Keratinocyte (primary cell): ENCODE measurements around the gene LAMA3. TPM values are rescaled to one million over a fixed set of nuclear protein-coding genes. Genes with fewer than 3 reads are reported as not detected.

ENCODE experiments used
- DNase-seq: peaks from one replicate; pipeline ENCODE4 v3.0.0-alpha.2; 2011; ENCODE audit warnings: low read depth, missing footprints, low spot score
- FAIRE-seq: peaks from 2 replicates; lab custom pipeline; 2011; peaks lifted over from hg19 to GRCh38; lab: Jason Lieb, UNC
- H2AFZ ChIP-seq: 2 replicates; pipeline ENCODE4 v1.6.0; 2012; ENCODE audit warnings: low read length, control low read depth, inconsistent platforms; ENCODE audit not compliant: control insufficient read depth
- H3K27ac ChIP-seq: 2 replicates; pipeline ENCODE4 v1.5.1; 2011; ENCODE audit warnings: low read length; ENCODE audit not compliant: control insufficient read depth, insufficient read depth
- H3K27me3 ChIP-seq: 3 replicates; pipeline ENCODE4 v1.6.0; 2011; ENCODE audit warnings: low read length; ENCODE audit not compliant: control insufficient read depth, insufficient read depth; ENCODE audit errors: extremely low read depth
- H3K36me3 ChIP-seq, 2 experiments: 2 replicates in 1 of 2; 3 replicates in 1 of 2; pipeline ENCODE4 v1.5.1; 2011; ENCODE audit warnings: low read length in 2 of 2, mild to moderate bottlenecking in 1 of 2; ENCODE audit not compliant: control insufficient read depth in 2 of 2, insufficient read depth in 2 of 2; ENCODE audit errors: extremely low read depth in 1 of 2
- H3K4me1 ChIP-seq: 3 replicates; pipeline ENCODE4 v1.5.1; 2011; ENCODE audit warnings: low read length; ENCODE audit not compliant: control insufficient read depth, insufficient read depth; ENCODE audit errors: extremely low read depth
- H3K4me2 ChIP-seq: 3 replicates; pipeline ENCODE4 v1.6.0; 2011; ENCODE audit warnings: low read depth, low read length; ENCODE audit not compliant: control insufficient read depth, insufficient read depth; ENCODE audit errors: extremely low read depth
- H3K4me3 ChIP-seq, 3 experiments: fragments of 200-600 bp in 1 of 3; sonication (generic) in 1 of 3; 2 replicates in 2 of 3; 3 replicates in 1 of 3; pipeline ENCODE4 v1.5.1; 2011 to 2016; ENCODE audit warnings: low read length in 3 of 3, mild to moderate bottlenecking in 3 of 3, control low read depth in 2 of 3, inconsistent platforms in 1 of 3, low read depth in 1 of 3, mixed read lengths in 1 of 3, mixed run types in 1 of 3, moderate library complexity in 1 of 3; ENCODE audit not compliant: control insufficient read depth in 2 of 3, insufficient read depth in 2 of 3; ENCODE audit errors: extremely low read depth in 1 of 3
- H3K79me2 ChIP-seq: 2 replicates; pipeline ENCODE4 v1.6.0; 2012; ENCODE audit warnings: low read length; ENCODE audit not compliant: control insufficient read depth, insufficient read depth
- H3K9ac ChIP-seq: 3 replicates; pipeline ENCODE4 v1.6.0; 2011; ENCODE audit warnings: low read length; ENCODE audit not compliant: control insufficient read depth, insufficient read depth; ENCODE audit errors: extremely low read depth
- H3K9me1 ChIP-seq: 3 replicates; pipeline ENCODE4 v1.6.0; 2011; ENCODE audit warnings: low read length; ENCODE audit not compliant: control insufficient read depth, insufficient read depth; ENCODE audit errors: extremely low read depth
- H3K9me3 ChIP-seq: 2 replicates; pipeline ENCODE4 v1.5.1; 2012; ENCODE audit warnings: low read depth, low read length; ENCODE audit not compliant: control insufficient read depth
- H4K20me1 ChIP-seq: 3 replicates; pipeline ENCODE4 v1.6.0; 2011; ENCODE audit warnings: low read length; ENCODE audit not compliant: control insufficient read depth, insufficient read depth; ENCODE audit errors: extremely low read depth
- CTCF ChIP-seq, 3 experiments: IDR thresholded peaks in 1 of 3; conservative IDR thresholded peaks in 1 of 3; optimal IDR thresholded peaks in 1 of 3; 2 replicates in 2 of 3; 3 replicates in 1 of 3; pipeline versions ENCODE3 to v1.5.1; 2011; ENCODE audit warnings: low read length in 3 of 3, mild to moderate bottlenecking in 3 of 3, moderate library complexity in 2 of 3, control low read depth in 1 of 3, inconsistent platforms in 1 of 3; ENCODE audit not compliant: insufficient read depth in 2 of 3; ENCODE audit errors: extremely low read depth in 1 of 3
- EZH2 ChIP-seq: IDR thresholded peaks from one replicate; pipeline ENCODE4 v1.6.1; 2012; ENCODE audit warnings: inconsistent platforms, mild to moderate bottlenecking, low read length, moderate library complexity
- dilution Hi-C: fragments of 300-500 bp; cut with MboI; formaldehyde crosslinking; loops from one replicate; pipeline ENCODE4 v1.7.0; 2020; ENCODE audit warnings: low sequenced_read_pairs; ENCODE audit not compliant: extremely low pct_ligation_motif_present
- polyA plus RNA-seq, 5 experiments: library from polyadenylated mRNA; depleted of rRNA in 3 of 5; stranded (reverse) in 3 of 5; stranded (forward) in 1 of 5; unstranded in 1 of 5; fragments of >200 nt; gene quantifications; 1 replicate in 1 of 5; 2 replicates in 3 of 5; 3 replicates in 1 of 5; pipeline versions ENCODE4 v1.2.1 to v1.2.3, GENCODE V29; 2011 to 2012; ENCODE audit warnings: missing spikeins in 2 of 5, low read depth in 1 of 5, low replicate concordance in 1 of 5

The LAMA3 gene
- polyA plus RNA-seq, 1 donor (not counting 4 experiments of a cell fraction or from before 2014, with no cell fraction given) = 1,944 TPM

GRCh38 chr18:23688528-23688927 is 725 bp upstream of the LAMA3 start:
- Histone ChIP-seq H2AFZ (no peak overlapping the region), H3K4me1 (peaks cover 18% of the 10 kb centered on the region), H3K27ac (no peak overlapping the region), H3K9ac (no peak overlapping the region), H3K9me3 (no peaks in the 10 kb centered on the region), H4K20me1 (no peaks in the 10 kb centered on the region), H3K79me2 (no peaks in the 10 kb centered on the region), H3K36me3 (no peaks in the 10 kb centered on the region), H3K4me2 (peak overlapping the region; percentile 83), H3K9me1 (no peaks in the 10 kb centered on the region), H3K27me3 (no peaks in the 10 kb centered on the region), H3K4me3 (peak overlapping the region in 1 of 3 experiments; percentile 65)
- dilution Hi-C loops = no loop called here
- DNase-seq = no peak
- TF ChIP-seq CTCF (optimal IDR thresholded peaks at IDR 0.05 in 1 of 3, IDR thresholded peaks at IDR 0.05 in 1 of 3, conservative IDR thresholded peaks at IDR 0.05 in 1 of 3; ENCODE audit: extremely low read depth in 1 of 3, insufficient read depth in 2 of 3, low read length in 3 of 3) (no peak), EZH2 (no peak)
- FAIRE-seq = no peak

GRCh38 chr18:23689616-23690504 is 607 bp downstream of the LAMA3 start:
- no peak for DNase-seq
- H2AFZ ChIP-seq = peak overlapping the region; percentile 53
- no peaks in the 10 kb centered on the region for H3K36me3 ChIP-seq
- TF ChIP-seq EZH2 (no peak), CTCF (optimal IDR thresholded peaks at IDR 0.05 in 1 of 3, IDR thresholded peaks at IDR 0.05 in 1 of 3, conservative IDR thresholded peaks at IDR 0.05 in 1 of 3; ENCODE audit: extremely low read depth in 1 of 3, insufficient read depth in 2 of 3, low read length in 3 of 3) (no peak)
- H3K4me3 ChIP-seq = peak overlapping the region; percentile 39 to 65 (median 65)
- no peaks in the 10 kb centered on the region for H4K20me1 ChIP-seq
- no peaks in the 10 kb centered on the region for H3K9me1 ChIP-seq
- dilution Hi-C loops = no loop called here
- peaks cover 16% of the 10 kb centered on the region for H3K4me1 ChIP-seq
- peak overlapping the region; percentile 63 for H3K9ac ChIP-seq
- H3K27me3 ChIP-seq = no peaks in the 10 kb centered on the region
- peak overlapping the region; percentile 83 for H3K4me2 ChIP-seq
- H3K9me3 ChIP-seq = no peaks in the 10 kb centered on the region
- no peaks in the 10 kb centered on the region for H3K79me2 ChIP-seq
- no peak overlapping the region for H3K27ac ChIP-seq
- FAIRE-seq = no peak
